ENCODE measurements around the gene CAPNS1.

The CAPNS1 gene

GRCh38 chr19:36198119-36198518 is 58.3 kb downstream of the CAPNS1 start:
- H3K36me3 ChIP-seq (ENCODE audit: insufficient read depth, low read length): peaks cover 14% of the 10 kb centered on the region
- TF ChIP-seq EZH2 (IDR thresholded peaks at IDR 0.05; ENCODE audit: borderline replicate concordance, low read depth, low read length, severe bottlenecking): no peak
- TF ChIP-seq, protein P1, sequence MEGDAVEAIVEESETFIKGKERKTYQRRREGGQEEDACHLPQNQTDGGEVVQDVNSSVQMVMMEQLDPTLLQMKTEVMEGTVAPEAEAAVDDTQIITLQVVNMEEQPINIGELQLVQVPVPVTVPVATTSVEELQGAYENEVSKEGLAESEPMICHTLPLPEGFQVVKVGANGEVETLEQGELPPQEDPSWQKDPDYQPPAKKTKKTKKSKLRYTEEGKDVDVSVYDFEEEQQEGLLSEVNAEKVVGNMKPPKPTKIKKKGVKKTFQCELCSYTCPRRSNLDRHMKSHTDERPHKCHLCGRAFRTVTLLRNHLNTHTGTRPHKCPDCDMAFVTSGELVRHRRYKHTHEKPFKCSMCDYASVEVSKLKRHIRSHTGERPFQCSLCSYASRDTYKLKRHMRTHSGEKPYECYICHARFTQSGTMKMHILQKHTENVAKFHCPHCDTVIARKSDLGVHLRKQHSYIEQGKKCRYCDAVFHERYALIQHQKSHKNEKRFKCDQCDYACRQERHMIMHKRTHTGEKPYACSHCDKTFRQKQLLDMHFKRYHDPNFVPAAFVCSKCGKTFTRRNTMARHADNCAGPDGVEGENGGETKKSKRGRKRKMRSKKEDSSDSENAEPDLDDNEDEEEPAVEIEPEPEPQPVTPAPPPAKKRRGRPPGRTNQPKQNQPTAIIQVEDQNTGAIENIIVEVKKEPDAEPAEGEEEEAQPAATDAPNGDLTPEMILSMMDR (IDR thresholded peaks at IDR 0.05; ENCODE audit: borderline replicate concordance, extremely low read depth, low read length, poor library complexity, severe bottlenecking): no peak
- no peaks in the 10 kb centered on the region for H3K4me1 ChIP-seq (ENCODE audit: insufficient read depth, low read length)
- H3K4me3 ChIP-seq (ENCODE audit: low read depth in 1 of 2, low read length in 2 of 2): no peak overlapping the region
- ATAC-seq (ENCODE audit: insufficient read depth, low read depth) (no peak), DNase-seq (no peak)
- no peaks in the 10 kb centered on the region for H3K9me3 ChIP-seq (ENCODE audit: insufficient read depth, low read length, severe bottlenecking)
- no peak overlapping the region for H3K27ac ChIP-seq (ENCODE audit: low read length)
- no peak overlapping the region for H3K4me2 ChIP-seq (ENCODE audit: insufficient read depth, low read length)
- H3K79me2 ChIP-seq (ENCODE audit: insufficient read depth, low read length): no peaks in the 10 kb centered on the region
- H2AFZ ChIP-seq (ENCODE audit: low read depth, low read length): no peak overlapping the region
- H4K20me1 ChIP-seq (ENCODE audit: insufficient read depth, low read length): no peaks in the 10 kb centered on the region
- H3K27me3 ChIP-seq (ENCODE audit: insufficient read depth, low read length, poor library complexity): no peaks in the 10 kb centered on the region
- H3K9ac ChIP-seq (ENCODE audit: low read depth, low read length): no peak overlapping the region

Data from DND-41 (cell line).